Bronchial smooth muscle cell (primary cell): ENCODE measurements around the gene TUB. TPM values are rescaled to one million over a fixed set of nuclear protein-coding genes. Genes with fewer than 3 reads are reported as not detected.

ENCODE experiments used
- total RNA-seq: library from RNA; depleted of rRNA; stranded (reverse); fragments of >200 nt; gene quantifications from 2 replicates; pipeline ENCODE4 v1.2.1, GENCODE V29; 2014

TUB gene, protein sequence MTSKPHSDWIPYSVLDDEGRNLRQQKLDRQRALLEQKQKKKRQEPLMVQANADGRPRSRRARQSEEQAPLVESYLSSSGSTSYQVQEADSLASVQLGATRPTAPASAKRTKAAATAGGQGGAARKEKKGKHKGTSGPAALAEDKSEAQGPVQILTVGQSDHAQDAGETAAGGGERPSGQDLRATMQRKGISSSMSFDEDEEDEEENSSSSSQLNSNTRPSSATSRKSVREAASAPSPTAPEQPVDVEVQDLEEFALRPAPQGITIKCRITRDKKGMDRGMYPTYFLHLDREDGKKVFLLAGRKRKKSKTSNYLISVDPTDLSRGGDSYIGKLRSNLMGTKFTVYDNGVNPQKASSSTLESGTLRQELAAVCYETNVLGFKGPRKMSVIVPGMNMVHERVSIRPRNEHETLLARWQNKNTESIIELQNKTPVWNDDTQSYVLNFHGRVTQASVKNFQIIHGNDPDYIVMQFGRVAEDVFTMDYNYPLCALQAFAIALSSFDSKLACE
- total RNA-seq, result 7.6 and 9.5 TPM in 2 replicates

DNA sequence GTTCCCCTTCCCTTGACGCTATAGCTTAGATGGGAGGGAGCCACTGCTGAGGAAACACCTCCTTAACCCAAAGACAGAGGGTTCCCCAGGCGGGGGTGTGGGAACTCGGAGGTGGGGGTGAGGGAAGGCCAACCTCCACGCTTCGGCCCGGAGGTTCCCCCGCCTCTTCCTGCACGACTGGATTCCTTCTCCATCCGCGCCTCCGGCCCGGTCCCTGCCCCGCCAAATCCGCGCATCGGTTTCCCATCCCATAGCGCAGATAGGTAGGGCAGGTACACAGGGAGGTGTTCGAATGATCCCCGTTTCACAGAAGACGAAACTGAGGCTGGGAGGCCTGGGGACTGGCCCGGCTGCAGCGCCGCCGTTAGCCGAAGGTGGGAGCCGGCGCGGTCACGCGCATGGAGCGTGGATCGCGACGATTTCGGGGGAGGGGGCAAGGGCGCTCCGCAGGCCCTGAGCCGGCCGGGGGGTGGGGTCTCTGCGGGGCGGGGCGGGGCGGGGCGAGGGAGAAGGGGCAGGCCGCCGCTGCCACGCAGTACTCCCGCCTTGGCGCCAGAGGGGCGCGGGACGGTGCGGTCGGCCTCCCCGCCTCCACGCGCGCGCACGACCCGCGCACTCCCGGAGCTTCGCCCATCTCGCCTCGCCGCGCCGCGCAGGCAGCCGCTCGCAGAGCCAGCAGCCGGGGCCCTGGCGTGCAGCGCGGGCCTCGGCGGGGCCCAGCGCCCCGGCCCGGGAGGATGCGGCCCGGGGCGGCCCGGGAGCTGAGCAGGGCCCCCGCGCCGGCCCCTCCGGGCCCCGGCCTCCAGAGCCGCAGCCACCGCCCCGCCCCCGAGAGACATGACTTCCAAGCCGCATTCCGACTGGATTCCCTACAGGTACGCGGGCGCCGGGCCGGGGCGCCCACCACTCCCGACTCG is at the start of gene TUB:
TSS of gene TUB (plus strand) at position 538 of the 917 bp plus-strand sequence. CDS start at position 838, 300 bp downstream.

Other genes with a start within 250 kb of the TUB start
- gene OR10A6, start 149.9 kb upstream of the TUB start, total RNA-seq, result not detected in 2 replicates
- not detected in 2 replicates for gene OR10A3, start 139.5 kb upstream of the TUB start, total RNA-seq
- 0.09 and 0.63 TPM in 2 replicates for gene NLRP10, start 115.8 kb upstream of the TUB start, total RNA-seq
- gene EIF3F, start 93.9 kb upstream of the TUB start, total RNA-seq, result 187 and 259 TPM in 2 replicates
- gene RIC3, start 87.8 kb downstream of the TUB start, total RNA-seq, result not detected in 2 replicates
- not detected in 2 replicates for gene LMO1, start 182.7 kb downstream of the TUB start, total RNA-seq